ENCODE data around the gene TBCA.
A peak's percentile ranks its signal among the peaks of the same experiment; 100 is the strongest.

Gene TBCA, protein sequence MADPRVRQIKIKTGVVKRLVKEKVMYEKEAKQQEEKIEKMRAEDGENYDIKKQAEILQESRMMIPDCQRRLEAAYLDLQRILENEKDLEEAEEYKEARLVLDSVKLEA

DNA sequence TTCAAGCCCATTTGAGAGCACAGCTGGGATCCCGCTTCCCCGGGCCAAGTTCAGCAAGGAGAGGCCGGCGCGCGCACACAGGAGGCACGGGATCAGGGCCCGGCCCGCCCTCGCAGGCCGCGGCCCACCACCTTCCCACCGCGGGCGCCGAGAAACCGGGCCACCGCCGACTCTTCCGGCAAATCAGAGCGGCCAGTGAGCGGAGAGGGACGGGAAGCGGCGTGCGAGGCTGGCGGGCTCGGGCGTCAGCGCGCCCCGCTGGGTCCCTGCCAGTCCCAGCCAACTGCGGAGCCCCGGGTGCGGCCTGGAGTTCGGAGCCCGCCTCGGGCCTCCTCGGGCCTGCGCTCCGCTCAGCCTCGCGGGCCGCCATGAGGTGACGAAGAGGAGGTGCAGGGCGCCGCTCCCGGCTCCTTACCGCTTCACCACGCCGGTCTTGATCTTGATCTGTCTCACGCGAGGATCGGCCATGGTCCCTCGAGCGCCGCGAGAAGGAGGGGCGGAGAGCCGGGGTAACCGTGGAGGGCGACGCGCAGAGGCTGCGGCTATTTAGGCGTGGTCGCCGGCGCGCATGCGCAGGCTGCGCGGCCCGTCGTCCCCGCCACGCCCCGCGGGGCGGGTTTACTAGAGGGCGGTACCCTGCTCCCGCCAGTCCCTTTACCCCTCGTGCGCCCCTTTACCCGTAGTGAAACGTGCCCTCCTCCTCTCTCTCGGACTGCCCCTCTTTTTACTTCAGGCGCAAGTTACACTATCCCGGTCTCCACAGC is at the start of gene TBCA:
Gene TBCA (minus strand): TSS at position 550 of the 764 bp plus-strand sequence. CDS start 82 bp downstream, at position 468.
- peak; percentile 66 for DNase-seq

GRCh38 chr5:77824981-77825380 is 48.8 kb upstream of the TBCA start:
- no peak for DNase-seq

GRCh38 chr5:77816686-77817085 is 40.5 kb upstream of the TBCA start:
- no peak for DNase-seq

- DNase-seq: no peak
These were observed 36.9 kb upstream of the TBCA start for GRCh38 chr5:77812926-77813589.

DNA sequence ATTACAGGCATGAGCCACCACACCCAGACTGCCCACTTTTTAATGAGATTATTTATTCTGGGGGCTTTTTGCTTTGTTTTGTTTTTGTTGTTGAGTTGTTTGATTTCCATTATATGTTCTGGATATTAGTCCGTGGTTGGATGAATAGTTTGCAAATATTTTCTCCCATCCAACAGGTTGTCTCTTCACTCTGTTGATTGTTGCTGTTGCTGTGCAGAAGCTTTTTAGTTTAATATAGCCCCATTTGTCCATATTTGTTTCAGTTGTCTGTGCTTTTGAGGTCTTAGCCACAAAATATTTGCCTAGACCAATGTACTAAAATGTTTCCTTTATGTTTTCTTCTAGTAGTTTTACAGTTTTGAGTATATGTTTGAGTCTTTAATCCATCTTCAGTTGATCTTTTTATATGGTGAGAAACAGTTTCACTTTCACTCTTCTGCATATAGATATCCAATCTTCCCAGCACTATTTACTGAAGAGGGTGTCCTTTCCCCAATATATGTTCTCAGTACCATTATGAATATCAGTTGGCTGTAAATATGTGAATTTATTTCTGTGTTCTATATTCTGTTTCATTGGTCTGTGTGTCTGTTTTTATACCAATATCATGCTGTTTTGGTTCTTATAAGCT is 30.2 kb upstream of the TBCA start:
- DNase-seq: no peak

GRCh38 chr5:77798456-77798855 is 22.3 kb upstream of the TBCA start:
- DNase-seq: no peak

GRCh38 chr5:77797136-77797535 is 21.0 kb upstream of the TBCA start:
- no peak for DNase-seq

GRCh38 chr5:77795846-77796245 is 19.7 kb upstream of the TBCA start:
- no peak for DNase-seq

DNA sequence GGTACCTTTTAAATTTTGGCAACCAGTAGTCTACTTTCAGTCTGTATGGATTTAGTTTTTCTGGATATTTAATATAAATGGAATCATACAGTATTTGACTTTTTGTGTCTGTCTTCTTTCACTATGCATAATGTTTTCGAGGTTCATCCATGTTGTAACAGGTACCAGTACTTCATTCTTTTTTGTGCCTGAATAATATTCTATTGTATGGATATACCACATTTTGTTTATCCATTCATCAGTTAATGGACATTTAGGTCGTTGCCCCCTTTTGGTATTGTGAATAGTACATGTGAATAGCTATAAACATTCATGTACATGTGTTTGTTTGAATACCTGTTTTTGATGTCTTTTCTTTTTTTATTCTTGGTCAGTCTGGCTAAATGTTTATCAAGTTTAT is 19.1 kb upstream of the TBCA start:
- no peak for DNase-seq

- DNase-seq: no peak
These were observed 15.8 kb upstream of the TBCA start for GRCh38 chr5:77791926-77792325.

- DNase-seq: no peak
These were observed 15.2 kb upstream of the TBCA start for GRCh38 chr5:77791356-77791755.

- no peak for DNase-seq
These were observed 9.1 kb upstream of the TBCA start for GRCh38 chr5:77785229-77785628.

- no peak for DNase-seq
These were observed 8.6 kb upstream of the TBCA start for GRCh38 chr5:77784735-77785134.

GRCh38 chr5:77781076-77781475 is 4.9 kb upstream of the TBCA start:
- no peak for DNase-seq

DNA sequence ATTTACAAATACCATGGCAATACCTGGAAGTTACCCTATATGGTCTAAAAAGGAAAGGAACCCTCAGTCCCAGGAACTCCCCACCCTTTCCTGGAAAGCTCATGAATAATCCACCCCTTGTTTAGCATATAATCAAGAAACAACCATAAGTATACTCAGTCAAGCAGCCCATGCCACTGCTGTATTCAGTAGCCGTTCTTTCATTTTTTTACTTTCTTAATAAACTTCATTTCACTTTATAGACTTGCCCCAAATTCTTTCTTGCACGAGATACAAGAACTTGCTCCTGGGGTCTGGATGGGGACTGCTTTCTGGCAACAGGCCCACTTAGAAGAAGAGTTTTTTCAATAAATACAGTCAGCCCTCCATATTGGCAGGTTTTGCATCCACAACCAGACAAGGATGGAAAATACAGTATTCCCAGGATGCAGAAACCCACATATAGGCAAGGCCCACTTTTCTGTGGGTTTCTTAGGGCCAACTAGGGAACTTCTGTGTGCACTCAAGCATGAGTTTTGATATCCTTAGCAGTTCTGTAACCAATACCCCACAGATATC is 2.8 kb upstream of the TBCA start:
- DNase-seq: no peak

GRCh38 chr5:77778398-77778797 is 2.3 kb upstream of the TBCA start:
- no peak for DNase-seq

GRCh38 chr5:77777911-77778310 is 1.8 kb upstream of the TBCA start:
- no peak for DNase-seq

DNA sequence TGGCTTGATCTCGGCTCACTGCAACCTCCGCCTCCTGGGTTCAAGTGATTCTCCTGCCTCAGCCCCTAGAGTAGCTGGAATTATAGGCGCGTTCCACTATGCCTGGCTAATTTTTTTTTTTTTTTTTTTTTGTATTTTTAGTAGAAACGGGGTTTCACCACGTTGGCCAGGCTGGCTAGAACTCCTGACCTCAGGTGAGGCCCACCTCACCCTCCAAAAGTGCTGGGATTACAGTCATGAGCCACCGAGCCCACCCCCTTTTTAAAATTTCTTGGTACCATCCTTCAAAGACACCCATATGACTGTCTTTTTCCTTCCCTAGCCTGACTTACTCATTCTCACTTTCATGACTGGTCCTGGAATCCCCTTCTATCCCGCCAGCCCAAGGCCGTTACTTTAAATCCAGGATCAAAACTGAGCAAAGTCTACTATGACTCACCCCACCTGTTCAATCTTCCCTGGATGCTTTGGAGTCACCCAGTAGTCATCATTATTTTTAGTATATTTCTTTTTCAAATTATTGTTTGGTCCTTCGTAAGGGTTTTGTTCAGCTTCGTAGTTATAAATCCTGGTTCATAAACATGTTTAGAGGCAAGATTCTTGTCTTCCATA is 1.2 kb upstream of the TBCA start:
- no peak for DNase-seq

DNA sequence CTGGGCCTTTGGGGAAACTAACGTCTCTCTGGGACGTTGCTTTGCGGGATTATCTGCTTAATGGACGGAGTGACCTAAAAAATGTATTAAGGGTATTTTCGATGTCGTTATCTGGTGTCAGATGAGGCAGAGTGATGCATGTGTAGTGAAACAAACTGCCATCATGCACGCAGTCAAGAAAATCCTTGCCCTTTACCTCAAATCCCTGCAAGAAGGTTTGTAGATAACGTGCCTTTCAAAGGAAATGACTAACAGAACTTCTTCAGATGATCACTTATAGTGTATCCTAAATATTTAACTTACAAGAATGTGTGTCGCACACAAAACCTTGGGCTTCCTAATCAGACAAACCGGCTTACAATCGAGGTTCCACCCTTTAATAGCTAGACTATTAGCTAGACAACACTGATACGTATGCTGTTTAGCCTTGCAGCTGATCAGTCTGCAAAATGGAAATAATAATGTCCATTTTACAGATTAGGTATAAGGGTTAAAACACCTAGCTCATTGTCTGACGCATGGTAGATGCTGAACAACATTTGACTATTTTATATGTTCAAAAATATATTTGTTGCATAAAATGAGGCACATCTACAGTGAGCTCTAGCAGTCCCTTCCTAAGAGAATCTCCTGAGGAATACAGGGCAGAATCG is 541 bp upstream of the TBCA start:
- no peak for DNase-seq

- DNase-seq: no peak
These were observed 954 bp downstream of the TBCA start for GRCh38 chr5:77774981-77775789.

DNA sequence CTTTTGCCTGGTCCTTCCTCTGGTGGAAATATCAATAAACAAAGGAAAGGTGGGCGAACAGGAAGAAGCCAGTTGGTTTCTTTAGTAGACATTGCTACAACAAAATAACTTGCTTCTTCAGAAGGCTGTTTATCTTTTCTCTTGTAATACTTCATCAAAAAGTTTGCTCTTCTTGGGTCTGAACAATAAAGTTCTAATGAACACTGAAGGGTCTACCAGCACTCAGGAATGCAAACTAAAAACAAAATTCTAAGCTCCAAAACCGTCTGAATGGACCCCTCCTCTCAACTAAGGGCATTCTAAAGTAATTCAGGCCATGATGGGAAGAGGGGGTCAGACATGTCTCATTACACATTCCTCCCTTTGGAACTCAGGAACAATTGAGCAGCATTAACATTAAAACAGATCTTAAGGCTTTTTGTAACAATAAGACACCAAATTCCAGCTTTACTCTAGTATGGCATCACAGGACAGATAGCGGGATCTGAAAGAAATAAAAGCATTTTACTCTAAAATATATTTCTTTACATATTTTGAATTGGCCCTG is 2.3 kb downstream of the TBCA start:
- DNase-seq: no peak
